GM12878 (cell line): ENCODE measurements around the gene SC5D. TPM values are rescaled to one million over a fixed set of nuclear protein-coding genes. Genes with fewer than 3 reads are reported as not detected.

Experiments used
- ATAC-seq: fragments of 200-7000 bp; cut with Tn5 transposase; 3 replicates; pipeline ENCODE4 v1.9.1; 2020; ENCODE audit warnings: mild to moderate bottlenecking, moderate library complexity
- BruUV-seq: library from RNA; stranded (reverse); fragments of 400-500 nt; replicated peaks from 2 replicates; lab custom pipeline; 2021; lab: Mats Ljungman, UMichigan
- CTCF ChIA-PET: fragments of 300-600 bp; sonication (Branson Sonifier 250); formaldehyde crosslinking; extraction: SDS; loops from one replicate; lab custom pipeline; 2021; ENCODE audit warnings: inconsistent platforms; lab: Yijun Ruan, JAX
- POLR2A ChIA-PET: fragments of 350-600 bp; formaldehyde crosslinking; extraction: SDS; loops from one replicate; lab custom pipeline; 2021; ENCODE audit warnings: inconsistent platforms; lab: Charles Lee
- RAD21 ChIA-PET: fragments of 300-600 bp; sonication (Branson Sonifier 250); formaldehyde crosslinking; loops from one replicate; lab custom pipeline; 2023; ENCODE audit warnings: antibody characterized with exemption; ENCODE audit not compliant: unreplicated experiment; lab: Charles Lee
- SMC1A ChIA-PET: fragments of 300-600 bp; sonication (Branson Sonifier 250); formaldehyde crosslinking; loops from one replicate; lab custom pipeline; 2023; ENCODE audit not compliant: unreplicated experiment, uncharacterized antibody; lab: Charles Lee
- DNase-seq: peaks from one replicate; pipeline ENCODE4 v3.0.0-alpha.2; 2011; ENCODE audit warnings: low read depth, low spot score
- FAIRE-seq: peaks from 3 replicates; lab custom pipeline; 2011; peaks lifted over from hg19 to GRCh38; lab: Jason Lieb, UNC
- H2AFZ ChIP-seq: 2 replicates; pipeline ENCODE4 v1.6.0; 2011; ENCODE audit warnings: low read depth, low read length, control low read depth; ENCODE audit not compliant: control insufficient read depth
- H3K27ac ChIP-seq: 2 replicates; pipeline ENCODE4 v1.5.1; 2011; ENCODE audit warnings: control low read depth; ENCODE audit not compliant: control insufficient read depth, insufficient read depth
- H3K27me3 ChIP-seq, 2 experiments: replicated peaks in 1 of 2; 2 replicates each; pipeline versions ENCODE4 v1.6.0 to v1.6.1; 2011; ENCODE audit warnings: low read length in 1 of 2; ENCODE audit not compliant: control insufficient read depth in 2 of 2, insufficient read depth in 2 of 2
- H3K36me3 ChIP-seq, 2 experiments: 2 replicates each; pipeline ENCODE4 v1.5.1; 2011; ENCODE audit warnings: low read length in 1 of 2; ENCODE audit not compliant: control insufficient read depth in 2 of 2, insufficient read depth in 2 of 2
- H3K4me1 ChIP-seq: 2 replicates; pipeline ENCODE4 v1.6.1; 2011; ENCODE audit warnings: mild to moderate bottlenecking, low read length, moderate library complexity, mixed read lengths; ENCODE audit not compliant: control insufficient read depth, insufficient read depth
- H3K4me2 ChIP-seq: 2 replicates; pipeline ENCODE4 v1.6.0; 2011; ENCODE audit warnings: control low read depth; ENCODE audit not compliant: control insufficient read depth, insufficient read depth
- H3K4me3 ChIP-seq: fragments of 200-600 bp; sonication (generic); 2 replicates; pipeline ENCODE4 v1.5.1; 2016
- H3K79me2 ChIP-seq: 2 replicates; pipeline ENCODE4 v1.6.0; 2011; ENCODE audit warnings: low read length; ENCODE audit not compliant: control insufficient read depth, insufficient read depth
- H3K9ac ChIP-seq: 2 replicates; pipeline ENCODE4 v1.8.0; 2011; ENCODE audit warnings: low read length, control low read depth, mixed read lengths; ENCODE audit not compliant: control insufficient read depth, insufficient read depth
- H3K9me3 ChIP-seq: replicated peaks from 3 replicates; pipeline ENCODE4 v1.5.1; 2011; ENCODE audit warnings: mild to moderate bottlenecking, low read length; ENCODE audit not compliant: control insufficient read depth, insufficient read depth
- H4K20me1 ChIP-seq: 2 replicates; pipeline ENCODE4 v1.6.0; 2011; ENCODE audit not compliant: control insufficient read depth, insufficient read depth
- CBFB ChIP-seq: IDR thresholded peaks from 2 replicates; pipeline ENCODE4 v1.6.1; 2016; ENCODE audit warnings: antibody characterized with exemption, low read depth
- HDAC6 ChIP-seq: fragments of 200-600 bp; sonication (generic); IDR thresholded peaks from one replicate; pipeline ENCODE4 v1.8.0; 2017; ENCODE audit warnings: antibody characterized with exemption; ENCODE audit not compliant: unreplicated experiment
- KDM1A ChIP-seq: fragments of 200-600 bp; sonication (generic); IDR thresholded peaks from 2 replicates; pipeline ENCODE4 v1.6.1; 2016; ENCODE audit warnings: borderline replicate concordance
- KLF5 ChIP-seq: fragments of 450-650 bp; IDR thresholded peaks from 2 replicates; pipeline ENCODE4 v1.6.1; 2014; ENCODE audit warnings: mild to moderate bottlenecking; ENCODE audit not compliant: partially characterized antibody
- MEF2A ChIP-seq: IDR thresholded peaks from 2 replicates; pipeline ENCODE4 v1.6.1; 2011; ENCODE audit warnings: low read depth, mild to moderate bottlenecking, low read length, moderate library complexity; ENCODE audit not compliant: insufficient read depth
- MXI1 ChIP-seq: fragments of 150-350 bp; IDR thresholded peaks from 2 replicates; pipeline ENCODE4 v1.6.1; 2011; ENCODE audit warnings: low read depth, mild to moderate bottlenecking, inconsistent platforms, low read length, improper control_type of control experiment
- MYB ChIP-seq: fragments of 150-350 bp; IDR thresholded peaks from 2 replicates; pipeline ENCODE4 v1.6.1; 2014; ENCODE audit warnings: mild to moderate bottlenecking, low read depth, low read length, borderline replicate concordance
- NRF1 ChIP-seq: conservative IDR thresholded peaks from 2 replicates; pipeline ENCODE4 v1.6.1; 2011; ENCODE audit warnings: mild to moderate bottlenecking, low read depth, low read length, improper control_type of control experiment
- SIN3A ChIP-seq: IDR thresholded peaks from 2 replicates; pipeline ENCODE4 v1.6.1; 2012; ENCODE audit warnings: low read depth, low read length, improper control_type of control experiment
- TARDBP ChIP-seq: IDR thresholded peaks from 2 replicates; pipeline ENCODE4 v1.6.1; 2016; ENCODE audit warnings: borderline replicate concordance
- TCF3 ChIP-seq: IDR thresholded peaks from 2 replicates; pipeline ENCODE4 v1.6.1; 2012; ENCODE audit warnings: low read depth, mild to moderate bottlenecking, low read length, borderline replicate concordance; ENCODE audit not compliant: insufficient read depth
- WGBS: methylation state at CpG from one replicate; pipeline ENCODE4 v1.1.6; 2016; ENCODE audit warnings: low lambda C conversion rate; ENCODE audit not compliant: insufficient replicate concordance, insufficient coverage; ENCODE audit errors: missing lambda C conversion rate; 5-methylcytosine and 5-hydroxymethylcytosine counted together
- in situ Hi-C: fragments of 300-500 bp; cut with MboI; formaldehyde crosslinking; loops from 9 replicates; pipeline ENCODE4 v1.14.3; 2018; ENCODE audit warnings: mixed read lengths
- intact Hi-C: fragments of 100-400 bp; cut with micrococcal nuclease; formaldehyde crosslinking; loops from one replicate; pipeline ENCODE4 v1.14.2; 2022; ENCODE audit not compliant: unreplicated experiment
- polyA plus RNA-seq, 11 experiments: library from polyadenylated mRNA; depleted of rRNA in 4 of 11; unstranded in 6 of 11; stranded (reverse) in 5 of 11; fragments of >200 nt; fragmentation: Nextera tagmentation in 4 of 11; fragmentation: Illumina TruSeq in 1 of 11; extraction: Ambion mirVana in 4 of 11; extraction: Trizol in 1 of 11; gene quantifications; 1 replicate in 1 of 11; 2 replicates in 10 of 11; pipeline versions ENCODE4 v1.2.1 to v1.2.3, GENCODE V29; 2011 to 2016; ENCODE audit warnings: inconsistent platforms in 2 of 11, missing spikeins in 2 of 11, low read depth in 1 of 11
- total RNA-seq, 4 experiments: library from RNA; depleted of rRNA in 3 of 4; stranded (reverse); fragments of >200 nt in 3 of 4; fragmentation: Illumina TruSeq in 1 of 4; extraction: Trizol in 1 of 4; gene quantifications; 2 replicates each; pipeline versions ENCODE4 v1.2.1 to v1.2.3, GENCODE V29; 2013 to 2021
- TF ChIP-seq, protein P1 (sequence below): fragments of 450-650 bp; IDR thresholded peaks from 2 replicates; pipeline ENCODE4 v1.6.1; 2016; ENCODE audit warnings: mild to moderate bottlenecking

SC5D gene
- total and polyA plus RNA-seq, 10 of the 15 experiments (the other 5 are each of a cell fraction or from before 2014, with no cell fraction given), result 23.7 to 134 (median 30.8) TPM

DNA sequence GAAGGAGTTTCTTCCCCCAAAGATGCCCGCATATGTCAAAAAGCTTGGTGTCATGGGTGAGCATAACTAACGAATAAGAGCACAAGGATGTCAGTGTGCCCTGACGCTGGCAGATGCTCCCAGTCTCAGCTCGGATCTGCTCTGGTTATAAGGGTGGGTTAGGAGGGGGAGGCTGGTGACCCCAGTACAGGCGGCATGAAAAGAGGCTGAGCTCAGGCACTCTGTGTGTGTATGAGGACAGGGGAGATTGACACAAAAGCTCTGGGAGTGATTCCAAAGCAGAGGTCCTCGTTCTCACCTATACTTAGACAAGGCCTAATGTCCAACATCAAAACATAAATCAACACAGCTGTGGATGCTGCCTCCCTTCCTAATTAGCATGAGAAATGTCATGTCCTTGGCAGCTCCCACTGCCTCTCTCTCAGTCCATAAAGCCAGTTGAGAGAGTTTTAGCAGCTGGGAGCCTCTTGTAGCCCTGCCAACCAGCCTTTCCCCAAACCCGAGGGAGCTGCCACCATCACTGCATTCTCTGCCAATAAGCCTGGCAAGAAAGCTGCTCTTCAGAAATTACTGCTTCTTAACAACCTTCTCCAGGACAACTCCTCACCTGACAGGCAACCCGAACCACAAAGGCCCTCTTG, 59.8 kb downstream of the SC5D start:
- intact Hi-C loops (no loop called here), in situ Hi-C loops (no loop called here)
- SMC1A ChIA-PET, result interaction anchor here (0.6 to 3.2 kb wide), 4 partner anchors 15 to 225 kb away, joined by 3 to 13 read pairs (median 3); no protein-coding TSS in a partner anchor
- CTCF ChIA-PET, result no interaction called here
- no TSS peak for BruUV-seq
- H3K4me3 ChIP-seq, result no peak overlapping the region
- H3K36me3 ChIP-seq, result no peaks in the 10 kb centered on the region
- no peak overlapping the region for H2AFZ ChIP-seq
- DNase-seq (no peak), FAIRE-seq (no peak), ATAC-seq (no peak)
- H4K20me1 ChIP-seq, result no peaks in the 10 kb centered on the region
- RAD21 ChIA-PET, result interaction anchor here (1.7 kb wide), 1 partner anchor 15 kb away, joined by 7 read pairs; no protein-coding TSS in a partner anchor
- no peaks in the 10 kb centered on the region for H3K79me2 ChIP-seq
- no peak overlapping the region for H3K9ac ChIP-seq
- peaks cover 3% of the 10 kb centered on the region for H3K4me1 ChIP-seq
- no peak overlapping the region for H3K27ac ChIP-seq
- H3K9me3 ChIP-seq, result no peaks in the 10 kb centered on the region; the same call in 2 of the 3 replicates
- 73% methylated on average over 7 of the region's 8 CpGs for WGBS
- no peak overlapping the region for H3K4me2 ChIP-seq
- TF ChIP-seq MEF2A (no peak), TCF3 (no peak), KDM1A (no peak), NRF1 (no peak), CBFB (no peak), MYB (no peak), KLF5 (no peak), MXI1 (no peak), SIN3A (no peak), TARDBP (no peak), HDAC6 (no peak)
- TF ChIP-seq, protein P1, sequence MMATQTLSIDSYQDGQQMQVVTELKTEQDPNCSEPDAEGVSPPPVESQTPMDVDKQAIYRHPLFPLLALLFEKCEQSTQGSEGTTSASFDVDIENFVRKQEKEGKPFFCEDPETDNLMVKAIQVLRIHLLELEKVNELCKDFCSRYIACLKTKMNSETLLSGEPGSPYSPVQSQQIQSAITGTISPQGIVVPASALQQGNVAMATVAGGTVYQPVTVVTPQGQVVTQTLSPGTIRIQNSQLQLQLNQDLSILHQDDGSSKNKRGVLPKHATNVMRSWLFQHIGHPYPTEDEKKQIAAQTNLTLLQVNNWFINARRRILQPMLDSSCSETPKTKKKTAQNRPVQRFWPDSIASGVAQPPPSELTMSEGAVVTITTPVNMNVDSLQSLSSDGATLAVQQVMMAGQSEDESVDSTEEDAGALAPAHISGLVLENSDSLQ, result no peak
- POLR2A ChIA-PET, result interaction anchor here (0.6 kb wide), 1 partner anchor 21 kb away, joined by 3 read pairs; no protein-coding TSS in a partner anchor
- no peaks in the 10 kb centered on the region; a peak in 1 of 4 replicates for H3K27me3 ChIP-seq
